HG03025 (cell line): ENCODE data around the gene TMEM214.
"Not testable (repeated sequence)": the region's sequence is repeated elsewhere in the genome, so short reads cannot be mapped to it uniquely, and the experiment has no call there.

Experiments used
- ATAC-seq: cut with Tn5 transposase; IDR thresholded peaks from one replicate; pipeline ENCODE4 v1.9.1; 2021; ENCODE audit warnings: mild to moderate bottlenecking, moderate library complexity; ENCODE audit not compliant: unreplicated experiment, low FRiP score

TMEM214 gene

GRCh38 chr2:27065128-27065527 is 32.4 kb downstream of the TMEM214 start:
- no peak for ATAC-seq

- ATAC-seq: no peak
Measured at GRCh38 chr2:27067385-27067784, 34.6 kb downstream of the TMEM214 start.

- no peak for ATAC-seq
Measured at GRCh38 chr2:27069436-27069835, 36.7 kb downstream of the TMEM214 start.

- no peak for ATAC-seq
Measured at GRCh38 chr2:27069961-27070618, 37.3 kb downstream of the TMEM214 start.

- ATAC-seq: peak; percentile 12
Measured at GRCh38 chr2:27070653-27071276, 38.0 kb downstream of the TMEM214 start.

GRCh38 chr2:27071277-27071989 is 38.7 kb downstream of the TMEM214 start, which contains the start of gene OST4:
Gene OST4 (minus strand): TSS chr2:27071654.
- peak; percentile 76 for ATAC-seq

- peak; percentile 19 for ATAC-seq
Measured at GRCh38 chr2:27071990-27072830, 39.4 kb downstream of the TMEM214 start.

GRCh38 chr2:27072920-27073319 is 40.2 kb downstream of the TMEM214 start:
- no peak for ATAC-seq

GRCh38 chr2:27073782-27074181 is 41.0 kb downstream of the TMEM214 start:
- ATAC-seq: no peak

GRCh38 chr2:27074738-27075565 is 42.2 kb downstream of the TMEM214 start:
- ATAC-seq: no peak

GRCh38 chr2:27075566-27075871 is 42.8 kb downstream of the TMEM214 start:
- not testable (repeated sequence) for ATAC-seq

GRCh38 chr2:27076323-27076722 is 43.6 kb downstream of the TMEM214 start:
- ATAC-seq: no peak

GRCh38 chr2:27077231-27077630 is 44.5 kb downstream of the TMEM214 start:
- ATAC-seq: no peak

- no peak for ATAC-seq
Measured at GRCh38 chr2:27078267-27079194, 45.8 kb downstream of the TMEM214 start, which contains the start of gene EMILIN1. Gene EMILIN1 (plus strand): TSS chr2:27078615. CDS start chr2:27079066, 451 bp downstream.

GRCh38 chr2:27079233-27080139 is 46.7 kb downstream of the TMEM214 start:
- no peak for ATAC-seq

GRCh38 chr2:27080140-27080469 is 47.3 kb downstream of the TMEM214 start:
- ATAC-seq: no peak

GRCh38 chr2:27080603-27080936 is 47.8 kb downstream of the TMEM214 start:
- ATAC-seq: no peak
